Endothelial cell (in vitro differentiated cells): ENCODE measurements around the gene SRP68. TPM values are rescaled to one million over a fixed set of nuclear protein-coding genes. Genes with fewer than 3 reads are reported as not detected.
A peak's percentile ranks its signal among the peaks of the same experiment; 100 is the strongest.

Experiments
- DNase-seq: peaks from one replicate; pipeline ENCODE4 v3.0.0; 2021; ENCODE audit warnings: low spot score
- H3K27ac Mint-ChIP-seq: one replicate; pipeline ENCODE4 v1.8.0; 2021; ENCODE audit warnings: mixed read lengths, inconsistent platforms; ENCODE audit not compliant: unreplicated experiment
- H3K27me3 Mint-ChIP-seq: one replicate; pipeline ENCODE4 v1.8.0; 2021; ENCODE audit warnings: mild to moderate bottlenecking, moderate library complexity, mixed read lengths, inconsistent platforms; ENCODE audit not compliant: unreplicated experiment
- H3K36me3 Mint-ChIP-seq: one replicate; pipeline ENCODE4 v1.8.0; 2021; ENCODE audit warnings: mild to moderate bottlenecking, low read depth, mixed read lengths, inconsistent platforms; ENCODE audit not compliant: unreplicated experiment
- H3K4me1 Mint-ChIP-seq: one replicate; pipeline ENCODE4 v1.8.0; 2021; ENCODE audit warnings: mild to moderate bottlenecking, mixed read lengths, inconsistent platforms; ENCODE audit not compliant: unreplicated experiment
- H3K4me3 Mint-ChIP-seq: one replicate; pipeline ENCODE4 v1.8.0; 2021; ENCODE audit warnings: mild to moderate bottlenecking, mixed read lengths, inconsistent platforms; ENCODE audit not compliant: unreplicated experiment
- H3K9me3 Mint-ChIP-seq: one replicate; pipeline ENCODE4 v1.8.0; 2021; ENCODE audit warnings: mixed read lengths, inconsistent platforms; ENCODE audit not compliant: unreplicated experiment
- total RNA-seq: library from RNA; stranded (reverse); fragmentation: NEBNext Ultra II Directional; extraction: Animal tissue kit (Norgen Biotek cat#: 25700); gene quantifications from one replicate; pipeline ENCODE4 v1.2.1, GENCODE V29; 2021; ENCODE audit not compliant: unreplicated experiment
- TF ChIP-seq, protein P1 (sequence below): fragments of 200-600 bp; sonication (generic); IDR thresholded peaks from one replicate; pipeline ENCODE4 v1.5.0; 2021; ENCODE audit warnings: antibody characterized with exemption; ENCODE audit not compliant: unreplicated experiment

Gene SRP68
- total RNA-seq, 1 donor from 2014 or later: 62.6 TPM

DNA sequence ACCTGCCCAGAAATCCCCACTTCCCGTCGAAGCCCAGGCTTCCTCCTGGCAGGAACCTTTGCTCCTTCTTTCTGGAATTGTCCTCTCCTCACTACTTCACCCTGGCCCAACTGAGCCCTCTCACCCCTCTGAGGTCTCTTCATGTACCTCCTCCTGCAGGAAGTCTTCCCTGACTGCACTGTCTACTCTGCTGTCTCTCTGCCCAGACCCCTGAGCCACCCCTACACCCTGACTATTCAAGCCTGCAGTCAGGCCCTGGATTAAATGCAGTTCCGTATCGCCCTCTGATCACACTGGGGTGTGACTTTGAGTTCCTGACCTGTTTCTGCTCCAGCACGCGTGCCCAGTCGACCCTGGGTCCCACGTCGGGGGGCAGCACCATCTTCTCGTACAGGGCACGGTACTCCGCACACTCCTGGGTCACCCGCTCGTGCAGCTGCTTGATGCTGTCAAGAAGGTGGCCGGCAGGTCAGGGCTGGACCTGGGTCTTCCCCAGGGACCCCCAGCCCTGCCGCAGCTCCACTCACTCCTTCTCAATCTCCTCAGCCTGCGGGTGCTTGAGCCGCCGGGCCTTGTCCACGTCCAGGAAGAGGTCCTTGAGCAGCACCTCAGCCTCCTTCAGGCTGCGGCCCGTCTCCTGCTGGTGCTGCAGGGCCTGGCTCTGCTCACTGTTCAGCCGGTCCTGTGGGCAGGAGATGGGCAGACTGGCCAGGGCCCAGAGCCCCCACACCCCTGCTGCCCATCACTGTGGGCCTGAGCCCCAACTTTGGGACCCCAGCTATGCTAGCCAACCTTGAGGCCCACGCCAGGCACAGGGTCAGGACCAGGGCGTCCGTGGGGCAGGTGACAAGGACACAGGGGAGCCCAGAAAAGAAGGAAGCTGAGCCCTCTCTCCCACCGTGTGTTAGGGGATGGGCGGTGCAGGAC lies 49.1 kb downstream of the SRP68 start:
- Mint-ChIP-seq H3K4me1 (peaks cover 6% of the 10 kb centered on the region), H3K36me3 (no peaks in the 10 kb centered on the region), H3K4me3 (peak overlapping the region; percentile 31), H3K27me3 (peaks cover 12% of the 10 kb centered on the region), H3K9me3 (no peaks in the 10 kb centered on the region), H3K27ac (peak overlapping the region; percentile 18)
- TF ChIP-seq, protein P1, sequence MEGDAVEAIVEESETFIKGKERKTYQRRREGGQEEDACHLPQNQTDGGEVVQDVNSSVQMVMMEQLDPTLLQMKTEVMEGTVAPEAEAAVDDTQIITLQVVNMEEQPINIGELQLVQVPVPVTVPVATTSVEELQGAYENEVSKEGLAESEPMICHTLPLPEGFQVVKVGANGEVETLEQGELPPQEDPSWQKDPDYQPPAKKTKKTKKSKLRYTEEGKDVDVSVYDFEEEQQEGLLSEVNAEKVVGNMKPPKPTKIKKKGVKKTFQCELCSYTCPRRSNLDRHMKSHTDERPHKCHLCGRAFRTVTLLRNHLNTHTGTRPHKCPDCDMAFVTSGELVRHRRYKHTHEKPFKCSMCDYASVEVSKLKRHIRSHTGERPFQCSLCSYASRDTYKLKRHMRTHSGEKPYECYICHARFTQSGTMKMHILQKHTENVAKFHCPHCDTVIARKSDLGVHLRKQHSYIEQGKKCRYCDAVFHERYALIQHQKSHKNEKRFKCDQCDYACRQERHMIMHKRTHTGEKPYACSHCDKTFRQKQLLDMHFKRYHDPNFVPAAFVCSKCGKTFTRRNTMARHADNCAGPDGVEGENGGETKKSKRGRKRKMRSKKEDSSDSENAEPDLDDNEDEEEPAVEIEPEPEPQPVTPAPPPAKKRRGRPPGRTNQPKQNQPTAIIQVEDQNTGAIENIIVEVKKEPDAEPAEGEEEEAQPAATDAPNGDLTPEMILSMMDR: no peak
- no peak for DNase-seq

DNA sequence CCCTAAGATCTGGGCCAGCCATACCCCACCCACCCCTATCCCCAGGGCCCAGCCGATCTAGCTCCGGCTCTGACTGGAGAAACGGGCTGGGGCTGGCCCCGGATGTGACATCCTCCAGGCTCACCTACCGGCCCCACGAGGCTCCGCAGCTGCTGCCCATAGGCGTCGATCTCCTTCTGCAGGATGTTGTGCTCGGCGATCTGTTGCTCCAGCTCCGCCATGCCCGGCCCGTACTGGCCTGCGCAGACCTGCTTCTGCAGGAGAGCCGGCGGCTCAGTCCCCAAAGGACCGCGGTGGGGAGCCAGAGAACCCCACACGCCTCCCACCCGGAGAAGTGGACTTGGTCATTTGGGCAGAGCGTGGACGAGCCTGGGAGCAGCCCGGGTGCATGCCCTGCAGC lies 50.0 kb downstream of the SRP68 start:
- no peak overlapping the region for H3K27ac Mint-ChIP-seq
- H3K4me3 Mint-ChIP-seq: no peak overlapping the region
- DNase-seq: no peak
- no peaks in the 10 kb centered on the region for H3K9me3 Mint-ChIP-seq
- H3K36me3 Mint-ChIP-seq: no peaks in the 10 kb centered on the region
- peaks cover 12% of the 10 kb centered on the region for H3K27me3 Mint-ChIP-seq
- H3K4me1 Mint-ChIP-seq: peaks cover 6% of the 10 kb centered on the region
- TF ChIP-seq, protein P1: no peak

DNA sequence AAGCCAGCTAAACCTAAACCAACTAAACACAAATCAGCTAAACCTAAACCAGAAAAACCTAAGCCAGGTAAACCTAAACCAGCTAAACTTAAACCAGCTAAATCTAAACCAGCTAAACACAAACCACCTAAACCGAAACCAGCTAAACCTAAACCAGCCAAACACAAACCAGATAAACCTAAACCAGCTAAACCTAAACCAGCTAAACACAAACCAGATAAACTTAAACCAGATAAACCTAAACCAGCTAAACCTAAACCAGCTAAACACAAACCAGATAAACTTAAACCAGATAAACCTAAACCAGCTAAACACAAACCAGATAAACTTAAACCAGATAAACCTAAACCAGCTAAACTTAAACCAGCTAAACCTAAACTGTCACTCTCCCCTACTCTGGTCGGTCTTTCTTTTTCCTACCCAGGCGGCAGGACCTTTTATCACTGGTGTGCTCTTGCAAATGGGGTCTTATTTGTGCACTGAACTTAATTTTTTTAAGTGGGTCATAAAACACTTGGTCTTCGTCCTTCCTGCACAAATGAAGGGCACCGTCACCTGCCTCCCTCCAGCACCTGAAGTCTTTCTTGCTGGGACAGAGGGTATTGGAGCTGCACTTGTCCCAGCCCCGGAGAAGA lies 52.4 kb downstream of the SRP68 start:
- Mint-ChIP-seq H3K36me3 (no peaks in the 10 kb centered on the region), H3K27me3 (peaks cover 9% of the 10 kb centered on the region), H3K4me1 (peaks cover 6% of the 10 kb centered on the region), H3K9me3 (no peaks in the 10 kb centered on the region), H3K27ac (no peak overlapping the region), H3K4me3 (no peak overlapping the region)
- TF ChIP-seq, protein P1: no peak
- DNase-seq: no peak

DNA sequence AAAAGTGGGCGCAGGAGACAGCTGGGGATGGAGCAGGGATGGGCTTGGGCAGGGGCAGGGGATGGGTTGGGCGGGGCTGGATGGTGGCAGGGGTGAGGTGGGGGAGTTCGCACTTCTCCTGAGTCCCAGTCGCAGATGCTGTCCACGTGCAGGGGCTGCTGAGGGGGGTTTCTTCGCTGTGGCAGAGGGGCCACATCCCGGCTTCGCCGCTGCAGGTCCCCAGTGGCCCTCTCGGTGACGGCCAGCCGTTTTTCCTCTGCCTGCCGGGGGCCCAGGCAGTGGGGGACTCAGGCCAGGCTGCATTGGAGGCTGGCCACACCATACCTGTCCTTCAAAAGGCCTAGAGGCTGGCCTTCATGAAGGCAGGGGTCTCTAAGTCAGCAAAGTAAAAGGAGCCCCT lies 53.5 kb downstream of the SRP68 start:
- peaks cover 9% of the 10 kb centered on the region for H3K27me3 Mint-ChIP-seq
- TF ChIP-seq, protein P1: no peak

DNA sequence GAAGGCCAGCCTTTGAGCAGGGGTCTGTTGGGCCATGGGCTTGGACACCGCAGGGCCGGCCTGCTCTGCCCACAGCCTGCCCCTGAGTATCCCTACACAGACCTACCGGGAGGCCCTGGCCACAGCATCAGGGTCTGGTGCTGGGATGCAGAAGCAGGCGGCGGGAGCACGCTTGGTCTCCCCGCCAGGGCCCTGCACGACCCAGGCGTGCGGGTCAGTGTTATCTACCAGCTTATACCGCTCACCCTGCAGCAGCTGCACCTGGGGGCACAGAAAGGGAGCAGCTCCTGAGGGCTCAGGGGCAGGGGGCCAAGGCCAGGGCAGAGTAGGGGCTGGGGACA lies 54.0 kb downstream of the SRP68 start:
- H3K4me1 Mint-ChIP-seq: peaks cover 6% of the 10 kb centered on the region
- H3K9me3 Mint-ChIP-seq: no peaks in the 10 kb centered on the region
- no peaks in the 10 kb centered on the region for H3K36me3 Mint-ChIP-seq
- no peak overlapping the region for H3K27ac Mint-ChIP-seq
- no peak overlapping the region for H3K4me3 Mint-ChIP-seq
- DNase-seq: no peak
- H3K27me3 Mint-ChIP-seq: peaks cover 9% of the 10 kb centered on the region
- TF ChIP-seq, protein P1: no peak

More for the DNA sequence above, 53.5 kb downstream of the SRP68 start:
- H3K36me3 Mint-ChIP-seq: no peaks in the 10 kb centered on the region
- no peak for DNase-seq
- no peak overlapping the region for H3K27ac Mint-ChIP-seq
- no peaks in the 10 kb centered on the region for H3K9me3 Mint-ChIP-seq
- H3K4me3 Mint-ChIP-seq: no peak overlapping the region
- H3K4me1 Mint-ChIP-seq: peaks cover 6% of the 10 kb centered on the region
